ENCODE measurements around the gene CDH16.
A peak's percentile ranks its signal among the peaks of the same experiment; 100 is the strongest.
"Not testable (repeated sequence)": the region's sequence is repeated elsewhere in the genome, so short reads cannot be mapped to it uniquely, and the experiment has no call there.

Gene CDH16, protein sequence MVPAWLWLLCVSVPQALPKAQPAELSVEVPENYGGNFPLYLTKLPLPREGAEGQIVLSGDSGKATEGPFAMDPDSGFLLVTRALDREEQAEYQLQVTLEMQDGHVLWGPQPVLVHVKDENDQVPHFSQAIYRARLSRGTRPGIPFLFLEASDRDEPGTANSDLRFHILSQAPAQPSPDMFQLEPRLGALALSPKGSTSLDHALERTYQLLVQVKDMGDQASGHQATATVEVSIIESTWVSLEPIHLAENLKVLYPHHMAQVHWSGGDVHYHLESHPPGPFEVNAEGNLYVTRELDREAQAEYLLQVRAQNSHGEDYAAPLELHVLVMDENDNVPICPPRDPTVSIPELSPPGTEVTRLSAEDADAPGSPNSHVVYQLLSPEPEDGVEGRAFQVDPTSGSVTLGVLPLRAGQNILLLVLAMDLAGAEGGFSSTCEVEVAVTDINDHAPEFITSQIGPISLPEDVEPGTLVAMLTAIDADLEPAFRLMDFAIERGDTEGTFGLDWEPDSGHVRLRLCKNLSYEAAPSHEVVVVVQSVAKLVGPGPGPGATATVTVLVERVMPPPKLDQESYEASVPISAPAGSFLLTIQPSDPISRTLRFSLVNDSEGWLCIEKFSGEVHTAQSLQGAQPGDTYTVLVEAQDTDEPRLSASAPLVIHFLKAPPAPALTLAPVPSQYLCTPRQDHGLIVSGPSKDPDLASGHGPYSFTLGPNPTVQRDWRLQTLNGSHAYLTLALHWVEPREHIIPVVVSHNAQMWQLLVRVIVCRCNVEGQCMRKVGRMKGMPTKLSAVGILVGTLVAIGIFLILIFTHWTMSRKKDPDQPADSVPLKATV

DNA sequence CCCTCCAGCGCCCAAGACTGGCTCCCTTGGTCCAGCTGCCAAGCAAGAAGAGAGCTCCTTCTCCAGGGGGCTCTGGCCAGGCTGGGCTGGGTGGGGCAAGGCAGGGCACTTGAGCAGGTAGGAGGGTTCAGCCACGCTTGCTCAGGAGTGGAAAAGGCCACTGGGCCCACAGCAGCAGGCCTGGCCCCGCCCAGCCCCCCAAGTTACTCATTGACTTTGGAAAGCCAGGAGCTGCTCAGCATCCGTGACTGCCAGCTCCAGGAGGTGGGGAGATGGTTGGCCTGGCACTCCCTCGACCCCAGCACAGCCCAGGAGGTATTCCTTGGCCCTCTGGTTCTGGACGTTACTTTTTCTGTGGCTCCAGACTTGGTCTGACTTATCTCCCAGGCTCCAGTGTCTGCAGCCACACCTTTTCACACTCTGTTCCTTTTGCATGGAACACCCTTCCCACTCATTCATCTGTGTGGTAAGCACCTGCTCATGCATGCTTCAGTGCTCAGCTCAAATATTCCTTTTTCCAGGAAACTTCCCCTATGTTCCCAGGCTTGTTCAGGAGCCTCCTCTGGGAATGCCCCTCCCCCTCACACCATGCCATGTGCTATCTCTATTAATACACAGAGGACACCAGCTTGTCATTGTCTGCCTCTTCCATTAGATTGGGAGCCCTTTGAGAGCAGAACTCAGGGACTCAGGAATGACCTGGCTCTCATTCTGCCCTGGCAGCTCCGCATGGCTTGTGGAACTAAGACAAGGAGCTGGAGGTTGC lies at the start of gene CDH16:
TSS of gene CDH16 (minus strand) at position 83 of the 766 bp plus-strand sequence. CDS start 820 bp downstream, outside the sequence.
- DNase-seq, result no peak

DNA sequence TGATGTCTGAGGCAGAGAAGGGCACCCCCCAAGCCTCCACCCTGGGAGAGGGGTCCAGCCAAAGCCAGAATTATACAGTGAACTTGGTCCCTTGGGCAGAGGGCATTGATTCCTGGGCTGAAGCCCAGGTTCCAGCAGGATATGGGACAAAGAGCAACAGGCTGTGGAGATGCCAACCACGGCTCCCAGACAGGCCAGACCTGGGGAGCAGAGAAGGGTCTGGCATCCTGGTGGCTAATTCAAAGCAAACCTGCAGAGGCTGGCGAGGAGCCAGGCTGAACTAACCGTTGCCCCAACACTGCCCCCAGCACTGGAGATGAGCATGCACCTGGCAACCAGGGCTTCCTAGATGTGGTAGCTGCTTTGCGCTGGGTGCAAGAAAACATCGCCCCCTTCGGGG lies 45.4 kb upstream of the CDH16 start:
- no peak for DNase-seq

DNA sequence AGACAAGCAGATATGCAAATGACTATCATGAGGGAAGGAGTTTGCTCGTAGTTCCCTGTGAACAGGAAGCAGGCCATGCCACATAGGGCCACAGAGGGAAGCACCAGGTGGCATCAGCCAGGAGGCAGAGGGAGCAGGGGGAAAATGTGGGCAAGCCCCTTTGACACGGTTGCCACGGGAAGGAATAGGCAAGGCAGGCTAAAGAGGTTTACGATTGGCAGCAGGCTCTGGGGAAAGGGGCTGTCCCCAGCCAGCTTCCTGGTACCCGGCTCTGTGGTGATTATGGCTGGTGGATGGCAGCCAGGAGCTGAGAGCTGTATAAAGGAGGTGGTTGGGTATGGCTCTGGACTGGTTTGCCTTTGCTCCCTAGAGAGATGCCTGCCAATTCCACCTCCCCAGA lies 43.2 kb upstream of the CDH16 start:
- DNase-seq, result no peak

DNA sequence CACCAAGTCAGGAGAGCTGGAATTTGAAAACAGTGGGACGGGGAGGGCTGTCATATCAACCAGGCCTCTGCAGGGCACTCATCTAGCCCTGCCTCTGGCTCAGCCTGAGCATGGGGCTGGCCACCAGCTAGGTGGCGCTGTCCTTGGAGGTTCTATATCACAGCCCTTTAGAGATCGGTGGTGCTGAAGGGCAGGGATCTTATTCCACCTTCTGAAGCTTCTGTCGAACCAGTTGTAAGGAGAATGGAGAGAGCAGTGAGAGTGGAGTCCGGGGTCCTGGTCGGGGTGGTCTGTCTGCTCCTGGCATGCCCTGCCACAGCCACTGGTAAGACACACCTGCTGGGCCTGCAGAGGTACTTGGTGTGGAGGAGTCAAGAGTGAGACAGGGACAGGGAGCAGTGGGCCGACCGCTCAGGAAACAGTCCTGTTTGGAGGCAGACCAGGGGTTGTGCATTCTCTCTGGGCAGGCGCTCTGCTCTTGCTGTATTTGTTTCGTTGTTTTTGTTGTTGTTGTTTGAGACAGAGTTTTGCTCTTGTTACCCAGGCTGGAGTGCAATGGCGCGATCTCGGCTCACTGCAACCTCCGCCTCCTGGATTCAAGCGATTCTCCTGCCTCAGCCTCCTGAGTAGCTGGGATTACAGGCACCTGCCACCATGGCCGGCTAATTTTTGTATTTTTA lies 42.5 kb upstream of the CDH16 start, which contains the start of gene CES3:
TSS of gene CES3 (plus strand) at position 202 of the 680 bp plus-strand sequence. CDS start at position 244, 42 bp downstream.
- peak; percentile 41 to 56 for DNase-seq

DNA sequence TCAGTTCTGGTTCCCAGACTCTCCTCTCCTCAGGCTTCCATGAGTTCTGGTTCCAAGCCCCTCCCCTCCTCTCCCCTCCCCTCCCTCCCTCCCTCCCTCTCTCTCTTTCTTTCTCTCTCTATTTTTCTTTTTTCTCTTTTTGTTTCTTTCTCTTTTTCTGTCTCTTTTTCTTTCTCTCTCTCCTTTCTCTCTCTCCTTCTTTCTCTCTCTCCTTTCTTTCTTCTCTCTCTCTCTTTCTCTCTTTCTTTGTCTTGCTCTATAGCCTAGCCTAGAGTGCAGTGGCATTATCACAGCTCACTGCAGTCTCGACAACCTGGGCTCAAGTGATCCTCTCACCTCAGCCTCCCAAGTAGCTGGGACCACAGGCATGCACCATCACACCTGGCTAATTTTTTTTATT lies 41.6 kb upstream of the CDH16 start:
- DNase-seq, result no peak

DNA sequence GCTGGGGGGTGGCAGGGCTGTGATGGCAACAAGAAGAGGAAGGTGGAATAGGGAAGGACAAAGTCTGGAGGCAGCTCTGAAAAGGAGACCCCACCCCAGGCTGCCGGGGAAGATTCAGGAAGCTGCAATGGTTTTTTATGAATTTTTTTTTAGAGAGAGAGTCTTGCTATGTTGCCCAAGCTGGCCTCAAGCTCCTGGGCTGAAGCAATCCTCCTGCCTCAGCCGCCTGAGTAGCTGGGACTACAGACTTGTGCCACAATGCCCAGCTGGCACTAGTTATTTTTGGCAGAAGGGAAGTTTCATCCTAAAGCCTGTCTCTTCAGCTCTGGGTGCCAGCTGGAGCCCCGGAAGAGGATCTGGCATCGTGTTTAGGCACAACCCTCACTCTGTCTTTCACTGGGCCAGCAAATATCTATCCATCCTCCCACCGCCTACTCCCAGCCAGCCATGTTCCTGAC lies 41.0 kb upstream of the CDH16 start:
- DNase-seq, result no peak

DNA sequence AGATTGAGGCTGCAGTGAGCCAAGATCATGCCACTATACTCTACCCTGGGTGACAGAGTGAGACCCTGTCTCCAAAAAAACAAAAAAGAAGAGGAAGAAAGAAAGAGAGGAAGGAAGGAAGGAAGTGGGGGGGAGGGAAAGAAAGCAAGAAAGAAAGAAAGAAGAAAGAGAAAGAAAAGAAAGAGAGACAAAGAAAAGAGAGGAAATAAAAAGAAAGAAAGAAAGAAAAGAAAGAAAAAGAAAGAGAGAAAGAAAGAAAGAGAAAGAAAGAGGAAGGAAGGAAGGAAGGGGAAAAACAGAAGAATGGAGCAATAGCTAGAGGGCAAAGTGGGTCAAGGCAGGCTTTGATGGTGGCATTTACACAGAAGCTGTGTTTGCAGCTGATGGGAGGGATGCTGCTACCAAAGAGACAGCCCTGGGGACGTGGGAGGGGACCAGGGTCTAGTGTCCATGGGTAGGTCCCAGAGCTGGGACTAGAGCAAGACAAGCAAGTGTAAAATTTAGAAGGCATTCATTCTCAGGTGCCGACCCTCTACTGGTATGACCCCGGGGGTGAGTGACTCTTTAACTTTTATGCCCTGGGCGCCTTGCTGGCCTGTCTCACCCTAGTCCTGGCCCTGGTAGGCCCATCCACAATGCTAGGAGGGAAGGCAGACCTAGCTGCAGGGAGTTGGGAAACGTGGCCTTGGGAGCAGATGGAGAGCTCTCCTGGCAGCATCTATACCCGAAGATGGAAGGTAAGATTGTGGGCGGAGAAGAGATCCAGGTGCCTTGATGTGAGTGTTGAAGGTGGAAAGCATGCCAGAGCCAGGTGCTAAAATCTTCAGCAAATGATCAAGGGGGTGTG lies 40.4 kb upstream of the CDH16 start:
- no peak for DNase-seq

DNA sequence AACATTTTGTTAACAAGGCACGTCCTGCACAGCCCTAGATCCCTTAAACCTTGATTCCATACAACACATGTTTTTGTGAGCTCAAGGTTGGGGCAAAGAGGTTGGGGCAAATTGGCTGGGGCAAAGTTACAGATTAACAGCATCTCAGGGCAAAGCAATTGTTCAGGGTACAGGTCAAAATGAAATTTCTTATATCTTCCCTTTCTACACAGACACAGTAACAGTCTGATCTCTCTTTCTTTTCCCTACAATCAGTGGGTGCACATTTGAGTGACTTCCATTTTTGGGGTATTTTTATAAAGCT lies 37.4 kb upstream of the CDH16 start:
- not testable (repeated sequence) for DNase-seq

DNA sequence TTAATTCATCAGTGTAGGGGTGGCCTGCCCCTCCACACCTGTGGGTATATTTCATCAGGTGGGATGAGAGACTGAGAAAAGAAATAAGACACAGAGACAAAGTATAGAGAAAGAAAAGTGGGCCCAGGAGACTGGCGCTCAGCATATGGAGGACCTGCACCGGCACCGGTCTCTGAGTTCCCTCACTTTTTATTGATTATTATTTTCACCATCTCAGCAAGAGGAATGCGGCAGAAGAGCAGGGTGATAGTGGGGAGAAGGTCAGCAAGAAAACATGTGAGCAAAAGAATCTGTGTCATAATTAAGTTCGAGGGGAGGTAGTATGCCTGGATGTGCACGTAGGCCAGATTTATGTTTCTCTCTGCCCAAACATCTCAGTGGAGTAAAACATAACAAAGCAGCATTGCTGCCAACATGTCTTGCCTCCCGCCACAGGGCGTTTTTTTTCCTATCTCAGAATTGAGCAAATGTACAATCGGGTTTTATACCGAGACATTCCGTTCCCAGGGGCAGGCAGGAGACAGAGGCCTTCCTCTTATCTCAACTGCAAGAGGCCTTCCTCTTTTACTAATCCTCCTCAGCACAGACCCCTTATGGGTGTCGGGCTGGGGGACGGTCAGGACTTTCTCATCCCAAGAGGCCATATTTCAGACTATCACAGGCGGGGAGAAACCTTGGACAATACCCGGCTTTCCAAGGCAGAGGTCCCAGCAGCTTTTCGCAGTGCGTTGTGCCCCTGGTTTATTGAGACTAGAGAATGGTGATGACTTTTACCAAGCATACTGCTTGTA lies 36.9 kb upstream of the CDH16 start:
- DNase-seq, result not testable (repeated sequence)

DNA sequence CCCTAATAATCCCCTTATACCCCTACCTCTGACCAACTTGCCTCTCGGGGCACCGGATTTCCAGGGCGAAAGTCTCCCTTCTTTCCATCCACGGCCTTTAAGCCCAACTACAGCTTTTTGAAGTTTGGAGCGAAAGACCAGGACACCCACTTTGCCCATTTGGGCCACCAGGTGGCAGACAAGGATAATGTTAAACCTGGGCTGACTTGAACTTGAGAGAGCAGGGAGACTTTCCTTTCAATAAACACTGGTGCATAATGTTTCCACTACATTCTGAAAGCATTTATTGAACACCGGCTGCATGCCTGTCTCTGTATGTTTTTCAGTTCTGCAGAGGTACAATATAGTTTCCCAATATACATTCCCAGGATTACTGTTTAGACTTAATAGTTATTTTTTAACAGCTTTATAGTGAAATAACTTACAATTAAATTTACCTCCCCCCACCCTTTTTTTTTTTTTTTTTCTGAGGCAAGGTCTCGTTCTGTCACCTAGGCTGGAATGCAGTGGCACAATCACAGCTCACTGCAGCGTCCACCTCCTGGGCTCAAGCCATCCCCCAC lies 35.5 kb upstream of the CDH16 start:
- peak; percentile 71 to 72 for DNase-seq

DNA sequence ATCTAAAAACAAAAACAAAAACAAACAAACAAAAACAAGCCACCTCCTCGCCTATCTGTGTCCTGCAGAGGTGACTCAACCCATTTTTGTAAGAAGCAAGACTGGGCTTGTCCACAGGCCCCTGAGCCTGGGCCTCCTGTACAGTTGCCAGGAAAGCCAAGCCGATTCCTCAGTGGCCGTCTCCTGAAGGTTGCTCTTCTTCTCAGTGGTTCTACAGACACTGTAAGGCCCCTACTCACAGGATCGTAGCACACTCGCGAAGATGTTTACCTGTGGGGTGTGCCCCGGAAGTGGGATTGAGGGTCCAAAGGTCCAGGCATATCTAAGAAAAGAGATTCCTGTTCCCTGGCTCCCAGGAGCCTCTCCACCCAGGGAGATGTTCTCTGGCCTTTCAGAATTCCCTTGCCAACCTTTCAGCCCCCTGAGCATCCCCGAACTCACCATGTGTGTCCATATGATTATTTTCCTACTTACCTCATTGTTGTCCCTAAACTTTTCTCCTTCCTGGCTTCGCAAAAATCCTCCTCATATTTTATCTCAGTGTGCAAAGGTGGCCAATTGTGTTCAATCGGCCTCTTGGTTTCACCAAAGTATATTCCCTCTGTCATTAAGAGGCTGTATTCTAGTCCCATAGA lies 34.9 kb upstream of the CDH16 start:
- DNase-seq, result no peak

DNA sequence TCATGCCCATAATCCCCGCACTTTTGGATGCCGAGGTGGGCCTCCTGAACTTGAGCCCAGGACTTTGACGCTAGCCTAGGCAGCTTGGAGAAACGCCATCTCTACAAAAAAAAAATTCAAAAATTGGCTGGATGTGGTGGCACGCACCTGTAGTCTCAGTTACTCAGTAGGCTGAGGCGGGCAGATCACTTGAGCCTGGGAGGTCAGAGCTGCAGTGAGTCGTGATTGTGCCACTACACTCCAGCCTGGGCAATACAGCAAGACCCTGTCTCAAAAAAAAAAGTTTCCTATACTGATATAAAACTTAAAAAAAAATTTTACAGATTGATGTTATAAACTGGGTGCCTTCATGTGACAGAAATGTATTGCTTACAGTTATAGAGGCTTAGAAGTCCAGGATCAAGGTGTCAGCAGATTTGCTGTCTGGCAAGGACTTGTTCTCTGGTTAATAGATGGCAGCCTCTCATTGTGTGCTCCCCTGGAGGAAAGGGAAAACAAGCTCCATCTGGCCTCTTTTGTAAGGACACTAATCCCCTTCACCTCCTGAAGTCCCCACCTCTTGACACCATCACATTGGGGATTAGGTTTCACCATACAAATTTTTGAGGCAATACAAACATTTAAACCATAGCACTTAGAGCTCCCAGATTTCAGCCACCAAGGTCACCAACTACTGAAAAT lies 33.9 kb upstream of the CDH16 start:
- no peak for DNase-seq

DNA sequence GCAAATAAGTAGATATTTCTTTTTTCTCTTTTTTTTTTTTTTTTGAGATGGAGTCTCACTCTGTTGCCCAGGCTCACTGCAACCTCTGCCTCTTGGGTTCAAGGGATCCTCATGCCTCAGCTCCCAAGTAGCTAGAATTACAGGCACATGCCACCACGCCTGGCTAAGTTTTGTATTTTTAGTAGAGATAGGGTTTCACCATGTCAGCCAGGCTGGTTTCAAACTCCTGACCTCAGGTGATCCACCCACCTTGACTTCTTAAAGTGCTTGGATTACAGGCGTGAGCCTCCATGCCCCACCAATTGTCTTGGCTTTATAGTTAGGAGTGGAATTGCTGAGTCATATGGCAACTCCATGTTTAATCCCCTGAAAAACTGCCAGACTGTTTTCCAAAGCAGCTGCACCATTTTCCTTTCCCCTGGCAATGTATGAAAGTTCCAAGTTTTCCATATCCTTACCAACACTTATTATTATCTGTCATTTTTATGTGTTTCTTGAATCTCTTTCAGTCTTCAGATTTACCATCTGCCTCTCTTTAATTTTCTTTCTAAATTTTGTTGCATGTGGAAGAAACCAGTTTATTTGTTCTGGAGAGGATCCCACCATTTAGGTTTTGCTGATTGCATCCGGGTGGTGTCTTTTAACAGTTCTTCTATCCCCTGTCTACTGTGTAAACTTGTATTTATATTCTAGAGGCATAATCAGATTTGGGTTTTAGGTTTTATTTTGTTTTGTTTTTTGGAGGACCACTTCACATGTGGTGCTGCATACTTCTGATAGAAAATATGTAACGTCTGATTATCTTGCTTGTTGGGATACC lies 32.5 kb upstream of the CDH16 start:
- no peak for DNase-seq

DNA sequence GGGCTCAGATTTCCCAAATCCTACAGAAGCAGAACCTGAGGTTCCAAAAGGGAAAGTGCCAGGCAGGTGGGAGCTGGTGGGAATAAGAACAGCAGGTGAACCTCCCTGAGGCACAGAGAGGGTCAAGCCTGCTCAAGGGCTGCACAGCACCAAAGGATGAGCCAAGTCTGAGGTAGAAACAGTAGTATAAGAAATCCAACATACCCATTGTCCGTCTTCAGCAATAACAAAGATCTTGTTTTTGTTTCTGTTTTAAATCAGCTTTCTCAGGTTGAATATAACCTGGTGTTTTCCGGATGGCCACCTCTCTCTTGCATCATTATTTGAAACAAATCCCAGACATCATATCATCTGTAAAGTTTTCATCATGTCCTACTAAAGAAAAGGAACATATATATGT lies 31.8 kb upstream of the CDH16 start:
- DNase-seq, result no peak

DNA sequence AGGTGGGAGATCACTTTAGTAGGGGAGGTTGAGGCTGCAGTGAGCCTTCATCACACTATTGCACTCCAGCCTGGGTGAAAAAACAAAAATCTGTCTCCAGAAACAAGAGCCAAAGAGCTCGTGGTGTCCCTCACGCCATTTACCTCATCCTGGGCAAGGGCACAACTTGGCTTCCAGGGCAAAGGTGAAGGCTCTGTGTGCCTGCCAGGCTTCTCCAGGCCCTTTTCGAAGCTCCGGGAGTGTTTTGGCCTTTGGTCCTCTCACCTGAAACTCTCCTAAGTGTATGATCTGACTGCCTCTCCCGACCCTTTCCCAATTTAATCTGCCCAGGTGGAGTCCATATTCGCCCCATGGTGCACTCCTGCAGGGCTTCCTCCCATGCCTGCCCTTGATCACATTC lies 30.8 kb upstream of the CDH16 start:
- DNase-seq, result no peak

DNA sequence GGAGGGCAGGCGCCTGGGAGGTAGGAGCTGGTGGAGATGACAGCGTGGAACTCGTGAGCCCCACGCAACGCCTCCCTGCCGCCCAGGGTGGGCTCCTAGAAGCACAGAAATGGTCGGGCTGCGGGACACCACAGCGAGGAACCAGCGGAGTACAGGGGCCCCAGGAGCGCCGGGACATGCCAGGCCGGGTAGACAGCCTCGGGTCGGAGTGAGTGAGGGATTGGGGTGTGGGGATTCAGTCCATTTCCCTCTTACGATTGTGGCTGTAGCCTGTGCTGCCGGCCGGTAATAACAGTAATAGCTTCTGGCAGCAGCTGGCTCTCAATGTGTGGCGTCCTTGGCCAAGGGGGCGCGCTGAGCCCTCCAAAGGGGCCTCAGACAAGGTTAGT lies 30.1 kb upstream of the CDH16 start:
- no peak for DNase-seq

DNA sequence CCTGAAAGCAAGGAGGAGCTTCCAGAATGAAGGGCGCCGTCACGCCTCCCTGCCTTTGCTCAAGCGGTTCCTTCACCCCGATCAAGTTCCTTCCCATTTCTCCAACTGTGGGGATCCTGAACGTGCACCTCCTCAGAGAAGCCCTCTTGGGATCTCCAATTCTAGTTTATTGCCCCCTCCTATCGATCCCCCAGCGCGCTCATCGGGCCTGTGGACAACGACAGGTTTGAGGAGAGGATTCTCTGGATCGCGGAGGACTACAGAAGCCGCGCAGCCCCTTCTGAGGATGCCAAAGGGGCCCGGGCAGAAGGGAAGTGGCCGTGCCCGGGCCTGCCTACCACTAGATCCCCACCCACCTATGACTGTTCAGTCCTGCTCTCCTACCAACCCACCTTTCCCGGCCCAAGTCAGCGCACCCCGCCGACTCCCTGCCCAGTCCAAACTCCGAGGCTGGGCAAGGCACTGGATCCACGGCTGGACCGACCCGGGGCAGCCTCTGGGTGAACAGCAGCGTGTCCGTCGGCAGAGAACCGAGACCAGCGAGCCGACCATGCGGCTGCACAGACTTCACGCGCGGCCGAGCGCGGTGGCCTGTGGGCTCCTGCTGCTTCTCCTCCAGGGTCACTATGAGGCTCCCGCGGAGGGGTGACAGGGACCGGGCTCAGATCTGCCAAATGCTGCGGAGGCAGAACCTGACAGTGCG lies 29.6 kb upstream of the CDH16 start:
- no peak for DNase-seq

Measured in stimulated activated CD4-positive, alpha-beta T cell treated with anti-CD3 and anti-CD28 coated beads, Interleukin-4, amount 100 ng/mL, for 4 hours (primary cell).